Thyroid gland (tissue), 4 donors: ENCODE measurements around the gene CYFIP2. TPM values are rescaled to one million over a fixed set of nuclear protein-coding genes. Genes with fewer than 3 reads are reported as not detected.

Experiments
- DNase-seq, 2 donors: peaks; one replicate each; pipeline ENCODE4 v3.0.0-alpha.2; 2019
- H3K27ac ChIP-seq, 3 donors: fragments of 200-600 bp; sonication (generic); 1 replicate in 2 of 3; 2 replicates in 1 of 3; pipeline ENCODE4 v1.5.1; 2016 to 2019; ENCODE audit warnings: mild to moderate bottlenecking in 1 of 3, moderate library complexity in 1 of 3
- H3K27me3 ChIP-seq: fragments of 200-600 bp; sonication (generic); one replicate; pipeline ENCODE4 v1.5.1; 2019
- H3K36me3 ChIP-seq, 2 donors: fragments of 200-600 bp; sonication (generic); one replicate each; pipeline ENCODE4 v1.5.1; 2016 to 2019
- H3K4me1 ChIP-seq, 2 donors: fragments of 200-600 bp; sonication (generic); one replicate each; pipeline ENCODE4 v1.5.1; 2017 to 2019
- H3K4me3 ChIP-seq, 3 donors: fragments of 200-600 bp; sonication (generic); replicated peaks in 1 of 3; 1 replicate in 2 of 3; 2 replicates in 1 of 3; pipeline ENCODE4 v1.5.1; 2016; ENCODE audit warnings: mild to moderate bottlenecking in 1 of 3
- H3K9me3 ChIP-seq: fragments of 200-600 bp; sonication (generic); one replicate; pipeline ENCODE4 v1.5.1; 2017
- POLR2A ChIP-seq, 2 donors: fragments of 450-650 bp; IDR thresholded peaks; one replicate each; pipeline ENCODE4 v1.6.1; 2017; ENCODE audit warnings: antibody characterized with exemption in 2 of 2, mild to moderate bottlenecking in 2 of 2, moderate library complexity in 1 of 2
- WGBS, 2 donors: methylation state at CpG; one replicate each; pipeline ENCODE4 v1.1.5; 2017; 5-methylcytosine and 5-hydroxymethylcytosine counted together
- intact Hi-C: fragments of 100-400 bp; cut with DNase I; formaldehyde crosslinking; loops from one replicate; pipeline ENCODE4 v1.15.1; 2023
- total RNA-seq, 4 donors: library from RNA; depleted of rRNA; stranded (reverse); fragments of >200 nt; gene quantifications; one replicate each; pipeline ENCODE4 v1.2.3, GENCODE V29; 2016
- TF ChIP-seq, protein P1 (sequence below), 6 experiments: fragments of 200-600 bp in 3 of 6; fragments of 450-650 bp in 3 of 6; sonication (generic) in 3 of 6; IDR thresholded peaks; one replicate each; pipeline ENCODE4 v1.5.1; 2016 to 2019; ENCODE audit warnings: antibody characterized with exemption in 6 of 6, mild to moderate bottlenecking in 2 of 6, inconsistent platforms in 1 of 6, moderate library complexity in 1 of 6

Gene CYFIP2
- total RNA-seq, result 10 to 100 TPM; 18.3 to 73.5 (median 34.6) TPM

DNA sequence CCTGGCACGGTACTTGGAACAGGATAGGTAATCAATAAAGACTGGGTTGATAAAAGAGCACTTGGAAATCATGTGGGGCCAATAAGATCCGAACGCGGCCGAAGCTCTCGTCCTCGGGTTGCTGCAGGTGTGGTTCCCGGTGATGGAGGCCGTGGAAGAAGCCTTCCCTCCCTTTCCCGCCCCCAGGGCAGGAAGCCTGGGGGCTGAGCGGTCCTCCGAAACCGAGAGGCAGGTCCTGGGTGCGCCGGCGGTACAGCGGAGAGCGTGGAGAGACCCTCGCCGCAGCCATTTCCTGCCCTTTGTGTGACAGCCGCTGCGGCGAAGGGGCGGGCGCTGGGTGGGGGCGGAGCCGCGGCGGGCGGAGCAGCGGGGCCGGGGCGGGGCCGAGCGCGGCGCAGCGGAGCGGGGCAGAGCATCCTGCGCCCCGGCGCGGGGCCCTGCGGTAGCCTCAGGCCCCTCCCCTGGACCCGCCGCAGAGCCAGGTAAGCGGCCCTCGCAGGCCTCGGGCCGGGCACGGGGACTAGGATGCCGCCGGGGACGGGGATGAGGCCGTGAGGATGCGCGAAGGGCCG is at the start of gene CYFIP2:
Gene CYFIP2, plus strand, starts transcription at position 410 of the 572 bp plus-strand sequence. CDS start 19,239 bp downstream, outside the sequence.
- peak in 1 of 2 donors; percentile 51 for TF ChIP-seq POLR2A (IDR thresholded peaks at IDR 0.05)
- TF ChIP-seq, protein P1, sequence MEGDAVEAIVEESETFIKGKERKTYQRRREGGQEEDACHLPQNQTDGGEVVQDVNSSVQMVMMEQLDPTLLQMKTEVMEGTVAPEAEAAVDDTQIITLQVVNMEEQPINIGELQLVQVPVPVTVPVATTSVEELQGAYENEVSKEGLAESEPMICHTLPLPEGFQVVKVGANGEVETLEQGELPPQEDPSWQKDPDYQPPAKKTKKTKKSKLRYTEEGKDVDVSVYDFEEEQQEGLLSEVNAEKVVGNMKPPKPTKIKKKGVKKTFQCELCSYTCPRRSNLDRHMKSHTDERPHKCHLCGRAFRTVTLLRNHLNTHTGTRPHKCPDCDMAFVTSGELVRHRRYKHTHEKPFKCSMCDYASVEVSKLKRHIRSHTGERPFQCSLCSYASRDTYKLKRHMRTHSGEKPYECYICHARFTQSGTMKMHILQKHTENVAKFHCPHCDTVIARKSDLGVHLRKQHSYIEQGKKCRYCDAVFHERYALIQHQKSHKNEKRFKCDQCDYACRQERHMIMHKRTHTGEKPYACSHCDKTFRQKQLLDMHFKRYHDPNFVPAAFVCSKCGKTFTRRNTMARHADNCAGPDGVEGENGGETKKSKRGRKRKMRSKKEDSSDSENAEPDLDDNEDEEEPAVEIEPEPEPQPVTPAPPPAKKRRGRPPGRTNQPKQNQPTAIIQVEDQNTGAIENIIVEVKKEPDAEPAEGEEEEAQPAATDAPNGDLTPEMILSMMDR (IDR thresholded peaks at IDR 0.05), result peak in 1 of 6 experiments; percentile 7
- Histone ChIP-seq H3K36me3 (no peaks in the 10 kb centered on the region), H3K27ac (peak within 1 kb of the TSS in 1 of 3 donors; percentile 3), H3K4me1 (peaks cover 27 to 40% of the 10 kb centered on the region in 2 donors), H3K9me3 (no peaks in the 10 kb centered on the region), H3K27me3 (no peaks in the 10 kb centered on the region), H3K4me3 (peak within 1 kb of the TSS; percentile 15 to 73 (median 48))
- intact Hi-C loops, result no loop called here
- WGBS, 2 donors, result 0% methylated on average over 10 to 16 of the region's 58 CpGs
- DNase-seq, result peak; percentile 63 to 68

DNA sequence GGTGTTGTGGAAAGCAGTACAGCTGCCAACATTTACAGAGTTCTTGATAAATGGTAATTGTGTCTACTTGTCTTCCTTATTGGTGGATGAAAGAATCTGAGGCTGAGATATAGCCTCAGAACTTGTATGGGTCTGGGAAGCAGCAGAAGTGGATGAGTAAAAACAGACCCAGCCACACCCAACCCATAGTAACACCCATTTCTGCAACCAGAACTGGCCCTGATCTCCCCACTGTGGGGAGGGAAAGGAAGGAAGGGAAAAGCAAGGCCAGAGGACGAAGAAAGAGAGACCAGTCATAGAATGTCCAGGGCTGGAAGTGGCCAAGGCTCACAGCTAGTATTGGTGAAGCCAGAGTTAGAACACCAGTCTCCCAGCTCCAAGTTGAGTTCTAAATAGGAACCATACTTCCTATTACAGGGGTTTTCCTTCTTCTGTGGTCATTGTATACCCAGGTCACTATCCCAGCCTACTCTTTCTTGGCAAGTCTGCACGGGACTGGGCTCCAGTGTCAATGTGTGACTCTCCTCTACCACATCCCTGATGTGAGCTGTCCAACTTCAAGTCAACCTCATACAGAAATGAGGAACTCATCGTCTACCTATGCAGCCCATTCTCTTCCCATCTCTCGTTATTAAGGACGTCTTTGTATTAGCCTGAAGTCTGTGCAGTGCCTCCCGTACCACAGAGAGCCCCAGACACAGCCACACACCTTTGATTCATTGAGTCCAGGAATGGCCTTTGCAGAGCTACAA is 49.4 kb upstream of the CYFIP2 start:
- Histone ChIP-seq H3K27ac (no peak overlapping the region), H3K27me3 (no peaks in the 10 kb centered on the region), H3K4me3 (no peak overlapping the region), H3K36me3 (no peaks in the 10 kb centered on the region), H3K9me3 (no peaks in the 10 kb centered on the region), H3K4me1 (no peaks in the 10 kb centered on the region)
- WGBS, 2 donors, result 90 to 92% methylated on average over 6 of the region's 6 CpGs
- TF ChIP-seq, protein P1 (IDR thresholded peaks at IDR 0.05), result no peak
- no peak for TF ChIP-seq POLR2A (IDR thresholded peaks at IDR 0.05)
- intact Hi-C loops, result no loop called here
- no peak for DNase-seq

DNA sequence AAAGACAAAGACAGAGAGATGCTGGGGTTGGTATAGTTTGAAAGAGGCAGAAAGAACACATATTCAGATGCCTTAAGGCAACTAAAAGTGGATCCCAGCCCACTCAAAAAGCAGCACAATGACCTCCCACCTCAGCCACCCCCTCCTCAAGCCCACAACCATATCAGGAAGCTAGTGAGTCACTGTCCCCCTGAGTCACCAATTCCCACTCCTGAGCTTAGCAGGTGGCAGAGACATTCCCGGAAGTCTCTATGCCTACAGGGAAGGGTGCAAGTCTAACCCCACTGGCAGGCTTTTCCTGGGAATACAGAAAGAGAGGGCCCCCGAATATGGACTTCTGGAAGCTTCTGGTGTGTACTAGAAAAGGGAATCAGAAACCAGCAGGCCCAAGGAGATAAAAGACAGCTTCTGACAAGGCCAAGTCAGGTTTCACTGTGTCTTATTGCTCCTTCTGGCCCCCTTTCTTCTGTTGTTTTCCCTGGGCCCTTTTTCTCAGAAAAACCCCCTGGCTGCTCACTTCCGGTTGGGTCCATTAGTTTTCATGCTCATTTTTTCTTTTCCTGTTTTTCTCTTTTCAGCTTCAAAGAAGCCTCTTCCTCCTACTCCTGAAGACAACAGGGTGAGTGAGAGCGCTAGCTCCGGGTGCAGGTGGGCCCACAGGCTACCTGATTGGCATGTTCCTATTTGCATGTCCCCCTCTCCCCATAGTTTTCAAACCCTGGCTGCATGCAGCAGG is 48.5 kb upstream of the CYFIP2 start:
- no peaks in the 10 kb centered on the region for H3K36me3 ChIP-seq
- no peaks in the 10 kb centered on the region for H3K4me1 ChIP-seq
- WGBS, 2 donors, result 50 to 78% methylated on average over 5 of the region's 5 CpGs
- no peak for DNase-seq
- TF ChIP-seq, protein P1 (IDR thresholded peaks at IDR 0.05), result no peak
- no peak for TF ChIP-seq POLR2A (IDR thresholded peaks at IDR 0.05)
- H3K27me3 ChIP-seq, result no peaks in the 10 kb centered on the region
- H3K27ac ChIP-seq, result no peak overlapping the region
- no peak overlapping the region for H3K4me3 ChIP-seq
- intact Hi-C loops, result no loop called here
- no peaks in the 10 kb centered on the region for H3K9me3 ChIP-seq

DNA sequence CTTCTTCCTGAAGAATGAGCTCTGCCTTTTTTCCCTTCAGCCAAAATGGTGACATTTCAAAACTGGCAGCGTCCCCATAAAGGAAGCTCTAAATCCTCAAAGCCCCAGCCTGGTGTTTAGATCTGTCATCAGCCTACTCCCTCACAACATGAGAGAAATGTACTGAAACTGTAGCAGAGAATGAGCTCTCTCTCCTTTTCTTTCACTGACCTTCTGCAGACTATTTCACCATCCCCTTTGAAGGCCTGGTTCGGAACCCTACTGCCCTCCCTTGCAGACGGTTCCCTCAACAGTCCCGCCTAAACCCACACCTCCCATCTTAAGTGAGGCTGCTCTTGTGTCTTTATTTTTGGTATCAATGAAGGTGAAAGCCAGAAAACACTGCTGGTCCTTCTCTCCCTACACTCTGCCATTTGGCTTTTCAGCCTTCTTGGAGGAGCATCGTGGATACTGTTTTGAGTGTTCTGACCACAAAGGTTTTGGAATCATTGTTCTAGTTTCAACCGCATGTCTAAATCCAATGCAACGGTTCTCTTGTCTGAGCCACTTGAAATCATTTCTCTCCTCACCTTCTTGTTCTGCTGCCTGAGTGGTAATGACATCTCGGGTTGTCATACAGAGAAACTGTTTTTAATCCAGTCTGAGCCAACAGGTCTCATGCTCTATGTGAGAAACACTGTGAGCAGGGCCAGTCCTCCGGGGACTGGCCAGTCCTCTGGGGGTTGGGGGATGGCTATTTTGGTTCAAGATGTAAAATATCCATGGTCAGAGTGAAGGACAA is 46.2 kb upstream of the CYFIP2 start:
- DNase-seq, result no peak
- Histone ChIP-seq H3K4me1 (no peaks in the 10 kb centered on the region), H3K27me3 (no peaks in the 10 kb centered on the region), H3K4me3 (no peak overlapping the region), H3K36me3 (no peaks in the 10 kb centered on the region), H3K27ac (no peak overlapping the region), H3K9me3 (no peaks in the 10 kb centered on the region)
- WGBS, 2 donors, result 69 to 76% methylated on average over 9 of the region's 9 CpGs
- no peak for TF ChIP-seq POLR2A (IDR thresholded peaks at IDR 0.05)
- TF ChIP-seq, protein P1 (IDR thresholded peaks at IDR 0.05), result no peak
- intact Hi-C loops, result no loop called here
